Peyer's patch (tissue), 4 donors: Measurements from ENCODE around the gene NPNT. TPM values are rescaled to one million over a fixed set of nuclear protein-coding genes. Genes with fewer than 3 reads are reported as not detected.

Experiments
- DNase-seq, 3 donors: peaks; one replicate each; pipeline ENCODE4 v3.0.0-alpha.2; 2017 to 2019
- H3K27ac ChIP-seq, 4 donors: fragments of 200-600 bp; sonication (generic); one replicate each; pipeline ENCODE4 v1.5.1; 2016 to 2019
- H3K27me3 ChIP-seq, 2 donors: fragments of 200-600 bp; sonication (generic); one replicate each; pipeline ENCODE4 v1.5.1; 2019
- H3K36me3 ChIP-seq, 3 donors: fragments of 200-600 bp; sonication (generic); one replicate each; pipeline ENCODE4 v1.5.1; 2016 to 2019
- H3K4me1 ChIP-seq, 4 donors: fragments of 200-600 bp; sonication (generic); one replicate each; pipeline ENCODE4 v1.5.1; 2016 to 2019
- H3K4me3 ChIP-seq, 4 donors: fragments of 200-600 bp; sonication (generic); 1 replicate in 3 of 4; 2 replicates in 1 of 4; pipeline ENCODE4 v1.5.1; 2016 to 2019; ENCODE audit warnings: mild to moderate bottlenecking in 1 of 4
- H3K9me3 ChIP-seq, 4 donors: fragments of 200-600 bp; sonication (generic); one replicate each; pipeline ENCODE4 v1.5.1; 2016 to 2019; ENCODE audit warnings: mild to moderate bottlenecking in 1 of 4
- POLR2A ChIP-seq, 2 donors: fragments of 450-650 bp; IDR thresholded peaks; one replicate each; pipeline ENCODE4 v1.5.1; 2017; ENCODE audit warnings: antibody characterized with exemption in 2 of 2, mild to moderate bottlenecking in 2 of 2, moderate library complexity in 2 of 2
- total RNA-seq, 4 donors: library from RNA; depleted of rRNA; stranded (reverse); fragments of >200 nt; gene quantifications; one replicate each; pipeline ENCODE4 v1.1.0, GENCODE V29; 2016
- TF ChIP-seq, protein P1 (sequence below), 6 experiments: fragments of 450-650 bp in 4 of 6; fragments of 200-600 bp in 2 of 6; sonication (generic) in 1 of 6; IDR thresholded peaks; one replicate each; pipeline ENCODE4 v1.5.1; 2017 to 2019; ENCODE audit warnings: antibody characterized with exemption in 6 of 6, mild to moderate bottlenecking in 3 of 6, moderate library complexity in 1 of 6

NPNT gene
- total RNA-seq, 4 donors from 2014 or later = 19.8 to 84.2 (median 58.3) TPM

DNA sequence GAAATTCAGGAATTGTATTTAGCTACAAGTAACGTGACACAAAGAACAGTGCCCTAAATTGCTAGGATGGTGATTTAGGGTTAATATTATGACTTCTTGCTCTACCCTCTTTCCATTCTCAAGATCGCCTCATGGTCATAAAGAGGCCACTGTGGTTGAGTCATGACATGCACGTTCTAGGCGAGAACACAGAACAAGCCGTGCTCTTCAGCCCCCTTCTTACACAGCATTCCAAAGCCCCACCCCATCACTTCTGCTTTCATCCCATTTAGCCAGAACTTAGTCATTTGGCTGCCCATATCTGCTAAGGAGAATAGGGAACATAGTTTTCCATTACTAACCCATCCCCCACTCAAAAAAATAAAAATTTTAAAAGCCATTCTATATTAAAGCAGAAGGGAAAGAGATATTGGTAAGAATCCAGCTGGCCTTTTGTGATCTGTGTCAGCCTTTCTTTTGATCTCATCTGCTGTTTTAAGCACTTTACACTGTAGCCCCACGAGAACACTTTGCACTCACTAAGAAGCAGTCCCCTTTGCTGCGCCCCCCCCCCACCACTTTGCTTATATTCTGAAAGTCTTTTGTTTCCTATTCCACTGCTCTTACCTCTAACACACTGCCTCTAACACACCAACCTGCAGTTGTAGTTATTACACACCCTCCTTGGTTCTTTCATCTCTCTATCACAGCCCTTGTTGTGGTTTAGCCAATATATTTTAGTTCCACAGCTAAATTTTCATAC is 28.4 kb downstream of the NPNT start:
- Histone ChIP-seq H3K9me3 (no peaks in the 10 kb centered on the region), H3K27ac (no peak overlapping the region), H3K27me3 (no peaks in the 10 kb centered on the region), H3K4me1 (no peaks in the 10 kb centered on the region), H3K36me3 (peaks cover 0 to 4% (median 0%) of the 10 kb centered on the region in 3 donors), H3K4me3 (no peak overlapping the region)
- DNase-seq = no peak
- TF ChIP-seq, protein P1, sequence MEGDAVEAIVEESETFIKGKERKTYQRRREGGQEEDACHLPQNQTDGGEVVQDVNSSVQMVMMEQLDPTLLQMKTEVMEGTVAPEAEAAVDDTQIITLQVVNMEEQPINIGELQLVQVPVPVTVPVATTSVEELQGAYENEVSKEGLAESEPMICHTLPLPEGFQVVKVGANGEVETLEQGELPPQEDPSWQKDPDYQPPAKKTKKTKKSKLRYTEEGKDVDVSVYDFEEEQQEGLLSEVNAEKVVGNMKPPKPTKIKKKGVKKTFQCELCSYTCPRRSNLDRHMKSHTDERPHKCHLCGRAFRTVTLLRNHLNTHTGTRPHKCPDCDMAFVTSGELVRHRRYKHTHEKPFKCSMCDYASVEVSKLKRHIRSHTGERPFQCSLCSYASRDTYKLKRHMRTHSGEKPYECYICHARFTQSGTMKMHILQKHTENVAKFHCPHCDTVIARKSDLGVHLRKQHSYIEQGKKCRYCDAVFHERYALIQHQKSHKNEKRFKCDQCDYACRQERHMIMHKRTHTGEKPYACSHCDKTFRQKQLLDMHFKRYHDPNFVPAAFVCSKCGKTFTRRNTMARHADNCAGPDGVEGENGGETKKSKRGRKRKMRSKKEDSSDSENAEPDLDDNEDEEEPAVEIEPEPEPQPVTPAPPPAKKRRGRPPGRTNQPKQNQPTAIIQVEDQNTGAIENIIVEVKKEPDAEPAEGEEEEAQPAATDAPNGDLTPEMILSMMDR (IDR thresholded peaks at IDR 0.05) = no peak
- no peak for TF ChIP-seq POLR2A (IDR thresholded peaks at IDR 0.05)

DNA sequence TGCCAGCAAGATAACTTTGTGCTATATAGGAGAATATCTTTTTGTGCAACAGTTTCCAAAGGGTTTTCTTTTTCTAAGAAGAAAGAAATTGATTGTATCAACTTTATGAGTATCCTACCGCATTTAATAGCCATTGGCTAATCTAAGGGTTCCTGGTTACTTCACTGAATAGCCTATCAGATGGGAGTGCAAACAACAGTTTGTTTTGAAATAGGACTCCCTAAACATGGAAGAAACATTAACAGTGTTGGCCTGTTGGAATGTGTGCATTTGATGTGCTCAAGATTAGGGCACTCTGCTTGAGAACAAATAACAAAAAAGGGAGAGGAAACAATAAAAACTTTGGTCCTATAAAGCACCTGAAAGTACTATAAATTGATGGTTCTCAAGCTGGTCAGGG is 29.1 kb downstream of the NPNT start:
- no peak for DNase-seq
- H3K9me3 ChIP-seq = no peaks in the 10 kb centered on the region
- no peaks in the 10 kb centered on the region for H3K27me3 ChIP-seq
- H3K27ac ChIP-seq = no peak overlapping the region
- H3K4me1 ChIP-seq = no peaks in the 10 kb centered on the region
- peaks cover 0 to 4% (median 0%) of the 10 kb centered on the region in 3 donors for H3K36me3 ChIP-seq
- H3K4me3 ChIP-seq = no peak overlapping the region
- TF ChIP-seq, protein P1 (IDR thresholded peaks at IDR 0.05) = no peak
- TF ChIP-seq POLR2A (IDR thresholded peaks at IDR 0.05) = no peak

DNA sequence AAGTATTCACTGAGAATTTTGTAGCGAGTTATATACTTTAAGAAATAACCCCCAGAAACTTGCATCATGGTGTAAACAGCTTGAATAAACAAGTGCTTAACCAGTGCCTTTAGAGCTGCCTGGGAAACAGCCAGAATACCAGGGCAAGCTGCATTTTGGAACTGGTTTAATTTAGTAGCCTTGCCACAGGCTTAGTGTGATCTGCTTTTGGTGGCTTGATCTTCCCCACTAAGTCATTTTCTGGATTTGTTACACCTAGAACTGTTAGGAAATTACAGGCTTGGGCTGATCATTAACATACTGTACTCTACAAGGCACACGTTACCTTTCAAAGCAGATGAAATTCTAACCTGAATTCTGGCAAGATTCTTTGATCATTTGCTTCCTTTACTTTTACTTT is 35.4 kb downstream of the NPNT start:
- Histone ChIP-seq H3K27ac (no peak overlapping the region), H3K36me3 (peaks cover 0 to 4% (median 0%) of the 10 kb centered on the region in 3 donors), H3K27me3 (no peaks in the 10 kb centered on the region), H3K9me3 (no peaks in the 10 kb centered on the region), H3K4me1 (no peaks in the 10 kb centered on the region), H3K4me3 (no peak overlapping the region)
- TF ChIP-seq POLR2A (IDR thresholded peaks at IDR 0.05) = no peak
- TF ChIP-seq, protein P1 (IDR thresholded peaks at IDR 0.05) = no peak
- DNase-seq = no peak

DNA sequence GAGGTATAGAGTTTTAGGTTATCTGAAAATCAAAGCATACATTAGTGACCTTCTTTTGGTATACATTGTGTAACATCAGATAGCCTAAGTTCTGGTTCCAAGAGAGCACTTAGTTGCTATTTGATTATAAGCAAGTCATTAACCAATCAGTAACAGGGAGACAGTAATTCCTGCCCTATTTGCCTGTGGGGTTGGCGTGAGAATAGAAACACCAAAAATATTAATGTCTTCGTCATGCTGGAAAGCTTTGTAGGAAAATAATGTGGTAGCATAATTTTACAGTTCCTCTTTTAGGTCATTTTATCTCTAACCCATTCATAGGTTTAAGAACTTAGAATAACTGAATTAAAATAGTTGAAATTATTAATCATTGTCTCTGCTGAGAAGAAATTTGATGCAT is 37.8 kb downstream of the NPNT start:
- Histone ChIP-seq H3K4me3 (no peak overlapping the region), H3K4me1 (no peaks in the 10 kb centered on the region), H3K27me3 (no peaks in the 10 kb centered on the region), H3K9me3 (no peaks in the 10 kb centered on the region), H3K36me3 (peaks cover 0 to 1% (median 0%) of the 10 kb centered on the region in 3 donors), H3K27ac (no peak overlapping the region)
- TF ChIP-seq POLR2A (IDR thresholded peaks at IDR 0.05) = no peak
- TF ChIP-seq, protein P1 (IDR thresholded peaks at IDR 0.05) = no peak
- no peak for DNase-seq

DNA sequence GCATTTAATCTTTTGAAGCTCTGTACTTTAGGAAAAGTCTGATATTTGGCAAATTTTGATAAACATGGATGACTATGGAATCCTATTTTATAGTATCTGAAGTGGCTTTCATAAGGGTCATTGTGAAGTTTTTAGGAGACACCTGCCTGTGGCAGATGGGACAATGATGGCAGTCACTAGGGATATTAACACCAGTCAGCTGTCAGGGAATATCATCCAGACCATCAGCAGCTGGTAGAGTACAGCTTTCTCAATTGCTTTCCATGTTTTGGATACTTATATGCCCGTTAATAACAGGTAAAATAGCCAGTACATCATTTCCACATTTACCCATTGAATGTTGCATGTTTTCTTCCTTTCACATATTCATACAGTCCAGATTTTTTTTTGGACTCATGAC is 39.1 kb downstream of the NPNT start:
- H3K9me3 ChIP-seq = no peaks in the 10 kb centered on the region
- no peak for TF ChIP-seq POLR2A (IDR thresholded peaks at IDR 0.05)
- TF ChIP-seq, protein P1 (IDR thresholded peaks at IDR 0.05) = no peak
- no peak for DNase-seq
- no peaks in the 10 kb centered on the region for H3K36me3 ChIP-seq
- no peak overlapping the region for H3K27ac ChIP-seq
- no peaks in the 10 kb centered on the region for H3K27me3 ChIP-seq
- H3K4me3 ChIP-seq = no peak overlapping the region
- no peaks in the 10 kb centered on the region for H3K4me1 ChIP-seq
